GM19438 (cell line): ENCODE data around the gene C1GALT1.
"Not testable (repeated sequence)": the region's sequence is repeated elsewhere in the genome, so short reads cannot be mapped to it uniquely, and the experiment has no call there.

ENCODE experiments used
- ATAC-seq: cut with Tn5 transposase; IDR thresholded peaks from one replicate; pipeline ENCODE4 v1.9.1; 2021; ENCODE audit warnings: low read depth; ENCODE audit not compliant: unreplicated experiment

C1GALT1 gene

DNA sequence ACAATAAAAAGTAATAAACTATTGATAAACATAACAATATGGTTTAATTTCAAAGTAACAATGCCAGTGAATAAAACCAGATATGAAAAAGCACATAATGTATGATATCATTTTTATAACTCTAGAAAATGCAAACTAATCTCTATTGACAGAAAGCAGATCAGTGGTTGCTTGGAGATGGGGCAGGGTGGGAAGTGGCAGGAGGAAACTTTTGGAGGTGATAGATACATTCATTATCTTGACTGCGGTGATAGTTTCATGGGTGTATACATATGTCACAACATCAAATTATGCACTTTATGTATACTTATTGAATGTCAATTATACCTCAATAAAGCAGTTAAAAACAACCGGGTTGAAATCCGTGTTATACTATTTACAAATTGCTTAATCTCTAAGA, 16.0 kb upstream of the C1GALT1 start:
- ATAC-seq: no peak

DNA sequence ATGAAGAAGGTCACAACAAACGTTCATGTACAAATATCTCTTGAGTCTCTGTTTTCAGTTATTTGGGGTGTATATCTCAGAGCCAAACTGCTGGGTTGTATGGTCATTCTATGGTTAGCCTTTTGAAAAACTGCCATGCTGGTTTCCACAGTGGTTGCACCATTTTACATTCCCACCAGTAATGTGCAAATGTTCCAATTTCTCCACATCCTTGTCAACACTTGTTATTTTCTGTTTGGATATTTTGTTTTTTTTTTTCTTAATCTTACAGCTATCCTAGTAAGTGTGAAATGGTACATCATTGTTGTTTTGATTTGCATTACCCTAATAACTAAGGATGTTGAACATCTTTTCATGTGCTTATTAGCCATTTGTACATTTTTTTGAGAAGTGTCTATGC, 13.0 kb upstream of the C1GALT1 start:
- ATAC-seq: no peak

DNA sequence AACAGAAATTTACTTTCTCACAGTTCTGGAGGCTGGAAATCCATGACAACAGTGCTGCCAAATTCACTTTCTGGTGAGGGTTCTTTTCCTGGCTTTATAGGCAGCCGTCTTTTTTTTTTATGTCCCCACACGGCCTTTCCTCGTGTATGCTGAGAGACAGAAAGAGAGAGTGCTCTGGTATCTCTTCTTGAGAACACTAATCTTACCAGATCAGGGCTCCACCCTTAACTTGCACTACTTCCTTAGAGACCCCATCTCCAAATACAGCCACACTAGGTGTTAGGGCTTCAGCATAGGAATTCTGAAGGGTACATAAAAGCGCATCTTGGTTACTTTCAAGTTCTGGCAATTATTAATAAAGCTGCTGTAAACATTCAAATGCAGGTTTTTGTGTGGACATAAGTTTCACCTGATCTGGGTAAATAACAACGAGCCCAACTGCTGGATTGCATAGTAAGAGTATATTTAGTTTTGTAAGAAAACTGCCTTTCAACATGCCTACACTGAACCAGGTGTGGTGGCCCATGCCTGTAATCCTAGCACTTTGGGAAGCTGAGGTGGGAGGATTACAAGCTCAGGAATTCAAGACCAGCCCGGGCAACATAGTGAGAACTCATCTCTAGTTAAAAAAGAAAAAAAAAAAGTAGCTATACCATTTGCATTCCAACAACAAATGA, 8.2 kb upstream of the C1GALT1 start:
- ATAC-seq: no peak

DNA sequence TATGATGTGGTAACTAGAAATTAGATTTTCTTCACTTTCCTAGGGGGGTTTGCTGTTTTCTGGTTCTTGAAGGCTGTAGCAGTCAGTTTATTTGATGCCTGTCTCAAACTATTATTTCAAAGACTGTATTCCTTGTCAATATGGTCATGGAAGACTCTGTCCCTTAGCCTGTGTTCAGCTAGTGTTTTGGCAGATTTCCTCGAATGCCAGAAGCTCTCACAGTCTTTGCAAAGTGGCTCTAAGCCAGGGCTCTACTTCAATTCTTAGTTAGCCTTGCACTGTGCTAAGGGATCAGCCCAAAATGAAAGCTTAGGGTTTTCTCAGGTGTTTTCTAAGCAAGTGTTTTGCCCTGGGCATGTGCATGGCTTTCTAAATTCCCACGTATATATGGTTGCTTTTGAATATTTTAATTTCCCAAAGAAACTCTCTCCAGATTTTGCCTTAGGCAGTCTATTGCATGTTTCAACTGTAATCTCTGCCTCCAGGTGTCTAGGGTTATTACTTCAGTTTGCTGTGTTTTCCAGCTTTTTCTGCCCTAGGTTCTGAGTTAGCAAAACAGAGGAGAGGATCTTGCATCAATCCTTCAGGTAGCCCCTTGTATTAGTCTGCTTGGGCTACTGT, 7.2 kb upstream of the C1GALT1 start:
- no peak for ATAC-seq

DNA sequence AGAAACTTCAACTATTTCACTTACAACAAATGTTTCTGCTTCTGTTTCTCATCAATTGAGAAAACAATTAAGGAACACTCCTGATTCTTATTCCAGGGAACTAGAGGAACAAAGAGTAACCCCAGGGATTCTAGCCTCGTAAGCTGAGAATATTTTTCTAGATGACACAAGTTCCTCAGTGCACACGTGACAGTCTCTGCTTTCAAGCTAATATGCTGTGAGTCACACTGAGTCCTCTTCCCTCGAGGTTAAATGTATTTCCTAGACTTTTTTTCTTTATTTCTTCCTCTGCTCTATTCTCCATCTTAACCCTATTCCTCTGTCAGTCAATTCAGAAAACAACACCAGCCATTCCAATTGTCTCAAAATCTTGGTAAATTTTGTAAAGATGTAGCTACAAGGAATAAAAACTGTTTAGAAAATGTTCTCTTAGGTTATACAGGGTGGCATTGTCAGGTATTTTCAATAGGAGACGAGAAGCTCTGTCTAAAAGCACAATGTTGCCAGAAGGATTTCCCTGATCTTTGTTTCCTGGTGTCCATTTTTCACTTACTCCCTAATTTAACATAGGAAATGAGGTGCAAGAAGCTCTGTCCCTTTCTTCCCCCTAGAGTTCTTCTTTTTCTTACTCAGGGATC, 5.8 kb upstream of the C1GALT1 start:
- no peak for ATAC-seq

DNA sequence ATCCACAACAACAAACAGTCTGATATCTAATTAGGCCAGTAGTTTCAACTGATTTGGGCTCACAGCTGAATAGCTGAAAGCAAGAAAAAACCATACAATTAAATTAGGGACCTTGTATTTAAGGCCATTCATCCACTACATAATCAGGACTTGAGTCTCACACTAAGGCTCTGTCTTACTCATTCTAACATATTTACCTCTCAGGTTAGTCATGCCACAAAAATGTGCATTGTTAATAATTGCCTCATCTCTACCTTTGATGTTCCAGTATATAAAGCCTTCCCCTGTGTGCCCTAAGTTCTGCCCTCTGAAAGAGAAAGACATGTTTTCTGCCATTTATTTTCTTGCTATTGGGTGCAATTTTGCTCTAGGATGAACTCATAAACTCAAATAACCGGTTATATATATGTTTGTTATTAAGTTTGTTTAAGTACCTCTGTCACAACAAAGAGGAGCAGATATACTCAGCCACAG, 5.3 kb upstream of the C1GALT1 start:
- ATAC-seq: no peak

DNA sequence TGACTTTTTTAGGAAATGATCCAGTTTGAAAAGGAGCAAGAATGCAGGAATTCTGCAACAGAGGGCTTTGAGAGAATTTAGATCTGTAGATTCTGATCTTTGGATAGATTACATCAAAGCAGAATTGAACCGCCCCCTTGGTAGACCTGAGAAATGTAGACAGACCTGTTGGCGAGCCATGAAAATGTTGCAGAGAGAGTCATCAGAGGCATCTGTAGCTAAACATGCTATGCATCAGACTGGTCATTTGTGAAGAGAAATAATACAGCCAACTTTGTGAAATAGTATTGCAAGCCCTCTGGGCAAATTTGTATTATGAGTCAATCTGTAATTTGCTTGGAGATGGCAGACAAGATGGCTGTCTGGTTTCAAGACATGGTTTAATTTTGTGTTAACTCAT, 4.3 kb upstream of the C1GALT1 start:
- ATAC-seq: no peak

DNA sequence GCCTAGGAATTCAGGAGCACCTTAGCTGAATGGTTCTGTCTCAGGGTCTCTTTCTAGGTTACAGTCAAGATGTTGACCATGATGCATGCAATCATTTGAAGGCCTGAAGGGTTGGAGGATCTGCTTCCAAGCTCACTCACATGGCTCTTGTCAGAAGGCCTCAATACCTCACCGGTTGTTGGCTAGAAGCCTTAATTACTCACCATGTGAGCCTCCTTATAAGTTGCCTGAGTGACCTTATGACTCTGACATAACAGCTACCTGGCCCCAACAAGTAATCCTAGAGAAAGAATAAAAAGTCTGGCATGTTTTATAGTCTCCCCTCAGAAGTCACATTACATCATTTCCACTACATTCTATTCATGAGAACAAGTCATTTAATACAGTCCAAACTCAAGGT, 3.4 kb upstream of the C1GALT1 start:
- no peak for ATAC-seq

DNA sequence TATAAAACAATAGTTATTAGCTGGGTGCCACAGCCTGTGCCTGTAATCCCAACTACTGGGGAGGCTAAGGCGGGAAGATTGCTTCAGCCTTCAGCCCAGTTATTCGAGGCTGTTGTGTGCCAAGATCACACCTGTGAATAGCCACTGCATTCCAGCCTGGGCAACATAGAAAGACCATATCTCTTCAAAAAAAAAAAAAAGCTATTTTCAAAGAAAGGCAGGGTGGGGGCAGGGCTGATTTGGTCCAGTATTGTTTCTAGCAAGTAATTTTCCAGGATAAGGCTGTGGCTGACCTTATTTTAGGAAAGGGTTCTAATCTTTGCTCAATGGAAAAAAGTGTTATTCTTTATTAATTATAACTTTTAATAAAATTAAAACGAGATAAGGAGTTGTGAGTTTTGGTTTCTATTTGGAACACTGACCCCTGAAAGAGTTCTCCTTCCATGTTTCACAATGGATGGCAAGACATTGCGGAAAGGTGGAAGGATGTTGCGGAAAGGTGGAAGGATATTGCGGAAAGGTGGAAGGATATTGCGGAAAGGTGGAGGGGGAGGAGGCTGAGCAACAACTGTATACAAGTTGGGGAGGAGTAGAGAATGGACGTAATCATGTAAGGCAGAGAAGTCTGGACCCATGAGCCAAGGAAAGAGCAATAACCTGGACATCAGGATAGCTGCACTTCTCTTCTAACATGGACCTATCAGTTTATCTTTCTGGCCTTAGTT, 1.5 kb upstream of the C1GALT1 start:
- ATAC-seq: no peak

DNA sequence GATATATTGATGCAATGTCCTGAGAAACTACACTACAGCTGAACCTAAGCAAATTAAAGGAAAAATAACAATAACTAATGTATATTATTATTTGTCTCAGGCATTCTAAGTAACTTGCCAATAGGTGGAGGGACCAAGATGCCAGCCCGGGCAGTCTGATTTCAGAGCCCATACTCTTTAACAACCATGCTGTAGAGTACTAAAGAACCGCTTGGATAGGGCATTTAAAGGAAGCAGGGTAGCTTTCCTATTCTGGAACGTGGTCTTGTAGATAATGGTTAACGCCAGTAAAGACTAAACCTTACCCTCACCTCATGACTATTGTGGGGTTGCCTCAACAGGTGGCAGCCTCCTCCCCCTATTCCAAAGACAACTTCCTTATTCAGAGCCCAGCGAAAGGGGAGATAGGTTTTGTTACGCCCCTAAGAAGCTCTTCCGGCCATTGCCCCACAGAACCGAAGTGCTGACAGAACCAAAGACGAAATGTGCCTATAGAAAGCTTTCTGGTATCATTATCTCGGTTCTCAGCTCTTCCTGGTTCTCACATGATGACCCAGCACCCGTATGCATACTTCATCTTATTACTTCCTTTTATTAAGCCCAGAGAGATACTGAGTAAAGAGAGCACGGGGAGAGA, 707 bp upstream of the C1GALT1 start:
- peak; percentile 49 for ATAC-seq

DNA sequence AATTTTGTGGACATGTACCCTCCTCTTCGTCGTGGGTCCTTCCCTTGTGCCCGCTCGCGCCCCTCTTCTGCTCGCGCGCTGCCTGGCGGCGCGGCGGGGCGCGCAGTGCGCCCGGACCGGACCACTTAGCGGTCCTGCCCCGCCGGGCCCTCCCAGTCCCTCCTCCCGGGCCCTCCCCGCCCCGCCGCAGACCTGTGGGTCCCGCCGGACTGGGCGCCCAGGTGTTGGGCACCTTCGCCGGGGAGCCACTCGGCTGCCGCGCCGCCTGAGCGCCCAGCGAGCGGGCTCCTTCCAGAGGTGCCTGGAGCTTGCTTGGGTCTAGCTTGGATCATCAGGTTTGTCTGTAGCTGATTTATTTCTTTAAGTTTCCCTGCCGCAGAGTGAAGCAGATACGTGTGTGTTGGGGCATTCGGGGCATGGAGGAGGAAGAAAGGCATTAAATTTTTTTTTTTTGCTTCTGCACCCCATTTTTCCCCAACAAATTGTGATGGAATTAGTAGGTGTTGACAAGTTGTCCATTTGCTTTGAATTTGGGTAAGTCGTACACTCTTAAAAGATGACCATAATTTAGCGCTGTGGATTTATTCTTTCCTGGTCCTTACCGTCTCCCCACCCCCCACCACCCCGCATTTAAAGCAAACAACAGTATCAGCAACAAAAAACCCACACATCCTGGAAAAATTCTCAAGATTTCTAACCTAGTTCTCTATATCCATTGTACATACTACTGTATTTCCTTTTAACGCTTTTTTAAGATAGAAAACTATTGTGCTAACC, 905 bp downstream of the C1GALT1 start:
- ATAC-seq: peak; percentile 29

DNA sequence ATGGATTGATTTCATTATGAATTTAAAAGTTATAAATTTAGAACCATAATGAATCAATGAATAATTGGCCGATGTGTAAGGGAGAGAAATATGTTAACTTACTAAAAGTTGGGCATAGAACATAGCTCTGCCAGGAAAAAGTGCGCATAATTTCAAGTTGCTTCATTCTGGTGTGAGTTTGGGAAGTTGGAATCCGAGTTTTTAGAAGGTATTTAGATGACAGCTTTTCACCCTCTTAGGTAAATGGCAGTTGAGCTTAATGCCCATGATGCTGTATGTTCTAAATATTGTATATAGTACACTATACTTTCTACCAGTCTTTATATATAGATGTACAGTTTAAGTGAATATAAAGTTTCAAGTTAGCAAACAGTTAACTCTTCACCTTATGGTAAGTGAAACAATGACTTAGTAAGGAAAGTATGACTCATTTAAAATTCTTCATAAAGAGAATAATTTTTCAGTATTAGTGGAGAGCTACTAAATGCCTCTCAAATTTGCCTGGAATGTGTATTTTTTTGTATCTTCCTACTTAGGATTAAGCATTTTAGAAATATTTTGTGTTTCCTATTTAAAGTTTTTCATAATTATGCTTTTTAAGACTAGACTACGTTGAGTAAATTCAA, 1.6 kb downstream of the C1GALT1 start:
- ATAC-seq: no peak

DNA sequence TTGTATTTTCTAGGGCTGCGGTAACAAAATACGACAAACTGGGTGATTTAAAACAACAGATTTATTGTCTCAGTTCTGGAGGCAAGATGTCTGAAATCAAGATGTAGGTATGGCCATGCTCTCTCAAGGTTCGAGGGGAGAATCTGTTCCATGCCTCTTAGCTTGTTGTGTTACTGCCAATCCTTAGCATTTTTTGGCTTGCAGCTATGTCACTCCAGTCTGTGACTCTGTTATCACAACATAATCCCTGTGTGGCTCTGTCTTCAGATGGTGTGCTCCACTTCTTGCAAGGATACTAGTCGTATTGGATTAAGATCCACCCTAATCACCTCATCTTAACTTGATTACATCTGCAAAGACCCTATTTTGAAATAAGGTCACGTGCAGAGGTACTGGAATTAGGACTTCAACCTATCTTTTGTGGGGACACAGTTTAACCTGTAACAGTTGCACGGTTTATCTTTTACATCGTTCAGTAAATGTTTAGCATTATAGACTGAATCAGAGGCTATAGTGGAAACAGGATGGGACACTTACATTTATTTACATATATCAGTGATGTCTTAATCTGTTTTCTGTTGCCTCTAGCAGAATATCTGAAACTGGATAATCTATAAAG, 3.1 kb downstream of the C1GALT1 start:
- ATAC-seq: no peak

DNA sequence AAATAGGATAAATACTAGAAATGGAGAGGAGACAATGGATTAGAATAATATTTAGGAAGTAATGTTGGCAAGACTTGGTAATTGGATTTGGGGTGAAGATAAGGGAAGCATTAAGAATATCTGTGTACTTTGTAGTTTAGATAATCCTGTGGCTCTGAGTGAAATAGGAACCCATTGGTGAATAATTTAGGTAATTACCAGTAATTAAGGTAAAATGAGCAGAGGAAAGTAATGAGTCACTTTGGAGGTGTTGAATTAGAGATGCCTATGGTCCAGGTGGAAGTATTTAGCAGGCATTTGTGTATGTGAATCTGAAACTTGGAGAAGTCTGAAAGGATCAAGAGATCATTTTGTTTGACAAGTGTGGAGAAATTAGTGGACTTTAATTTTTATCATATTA, 5.7 kb downstream of the C1GALT1 start:
- ATAC-seq: no peak

DNA sequence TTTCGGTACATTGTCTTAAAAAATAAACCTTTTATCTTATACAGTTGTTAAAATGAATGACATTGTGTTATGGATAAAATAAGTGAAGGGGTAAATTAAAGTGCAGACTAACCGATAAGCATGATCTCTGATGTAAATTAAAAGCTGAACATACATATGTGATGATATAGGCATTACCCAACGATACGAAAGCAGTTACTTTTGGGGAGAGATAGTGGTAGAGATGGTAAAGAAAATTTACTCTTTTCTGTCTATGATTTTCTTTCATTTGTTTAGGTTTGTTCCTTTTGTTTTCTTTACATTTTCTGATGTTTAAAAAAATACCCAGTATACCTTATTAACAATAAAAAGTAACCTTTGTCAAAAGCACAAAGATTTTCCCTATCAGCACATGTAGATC, 6.4 kb downstream of the C1GALT1 start:
- no peak for ATAC-seq

DNA sequence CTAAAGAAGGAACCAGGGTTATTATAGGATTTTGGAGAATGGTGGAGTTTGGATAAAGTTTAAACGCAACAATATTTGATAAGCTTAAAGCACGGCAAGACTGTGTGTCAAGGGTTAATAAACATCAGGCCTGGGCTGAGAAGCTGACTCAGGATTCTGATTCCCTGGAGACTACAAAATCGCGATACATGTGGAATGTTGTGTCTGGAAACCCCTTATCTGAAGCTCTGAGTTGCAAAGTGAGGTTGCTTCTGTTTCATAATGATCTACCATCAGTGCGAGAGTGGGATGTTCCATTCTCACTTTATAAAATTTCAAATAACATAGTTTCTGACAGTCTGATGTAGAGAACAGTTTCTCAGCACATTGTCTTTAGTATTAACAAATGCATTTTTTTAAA, 7.8 kb downstream of the C1GALT1 start:
- no peak for ATAC-seq

DNA sequence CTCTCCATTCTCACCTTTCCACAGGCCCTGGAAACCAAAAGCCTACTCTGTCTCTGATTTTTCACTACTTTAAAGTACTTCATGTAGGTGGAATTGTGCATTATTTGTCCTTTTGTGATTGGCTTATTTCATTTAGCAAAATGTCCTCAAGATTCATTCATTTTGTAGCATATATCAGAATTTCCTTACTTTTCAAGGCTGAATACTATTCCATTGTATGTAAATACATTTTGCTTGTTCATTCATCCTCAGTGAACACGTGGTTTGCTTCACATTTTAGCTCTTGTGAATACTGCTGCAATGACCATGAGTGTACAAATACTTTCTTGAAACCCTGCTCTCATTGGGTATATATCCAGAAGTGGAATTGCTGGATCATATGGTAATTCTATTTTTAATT, 8.8 kb downstream of the C1GALT1 start:
- ATAC-seq: no peak

DNA sequence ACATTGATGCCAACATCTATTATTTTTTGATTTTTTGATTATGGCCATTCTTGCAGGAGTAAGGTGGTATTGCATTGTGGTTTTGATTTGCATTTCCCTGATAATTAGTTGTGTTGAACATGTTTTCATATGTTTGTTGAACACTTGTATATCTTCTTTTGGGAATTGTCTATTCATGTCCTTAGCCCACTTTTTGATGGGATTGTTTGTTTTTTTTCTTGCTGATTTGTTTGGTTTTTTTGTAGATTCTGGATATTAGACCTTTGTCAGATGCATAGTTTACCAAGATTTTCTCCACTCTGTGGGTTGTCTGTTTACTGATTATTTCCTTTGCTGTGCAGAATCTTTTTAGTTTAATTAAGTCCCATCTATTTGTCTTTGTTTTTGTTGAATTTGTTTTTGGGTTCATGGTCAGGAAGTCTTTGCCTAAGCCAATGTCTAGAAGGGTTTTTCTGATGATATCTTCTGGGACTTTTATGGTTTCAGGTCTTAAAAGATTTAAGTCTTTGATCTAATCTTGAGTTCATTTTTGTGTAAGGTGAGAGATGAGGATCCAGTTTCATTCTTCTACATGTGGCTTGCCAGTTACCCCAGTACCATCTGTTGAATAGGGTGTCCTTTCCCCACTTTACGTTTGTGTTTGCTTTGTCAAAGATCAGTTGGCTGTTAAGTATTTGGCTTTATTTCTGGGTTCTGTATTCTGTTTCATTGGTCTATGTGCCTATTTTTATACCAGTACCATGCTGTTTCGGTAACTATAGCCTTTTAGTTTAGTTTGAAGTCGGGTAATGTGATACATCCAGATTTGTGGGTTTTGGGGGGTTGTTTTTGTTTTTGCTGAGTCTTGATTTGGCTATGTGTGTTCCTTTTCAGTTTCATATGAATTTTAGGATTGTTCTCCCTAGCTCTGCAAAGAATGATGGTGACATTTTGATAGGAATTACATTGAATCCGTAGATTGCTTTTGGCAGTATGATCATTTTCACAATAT, 10.7 kb downstream of the C1GALT1 start:
- ATAC-seq: not testable (repeated sequence)
